GM18526 (cell line): Measurements from ENCODE around the gene ANOS1.

Experiments
- POLR2A ChIP-seq: IDR thresholded peaks from 3 replicates; pipeline ENCODE4 v1.6.1; 2011; ENCODE audit not compliant: insufficient read length; ENCODE audit errors: extremely low read depth

ANOS1 gene

DNA sequence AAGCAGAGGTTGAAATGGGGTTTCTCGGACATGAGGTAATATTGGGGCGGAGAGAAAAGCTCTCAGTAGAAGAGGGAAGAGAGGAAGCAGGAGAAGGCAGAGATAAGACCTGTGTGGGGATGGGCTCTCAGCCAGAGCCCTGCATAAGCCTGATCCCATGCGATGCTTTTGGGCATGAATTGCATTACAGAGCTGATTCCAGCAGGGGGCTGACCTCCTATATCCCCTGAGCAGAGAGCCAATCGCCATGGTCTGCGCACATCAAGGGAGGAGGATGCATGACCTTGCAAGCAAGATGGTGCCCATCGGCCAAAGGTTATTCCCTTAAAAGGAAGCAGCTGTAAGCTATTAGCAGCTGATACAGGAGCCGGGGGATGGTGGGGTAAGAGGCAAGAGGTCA, 7.6 kb downstream of the ANOS1 start:
- no peak for TF ChIP-seq POLR2A

DNA sequence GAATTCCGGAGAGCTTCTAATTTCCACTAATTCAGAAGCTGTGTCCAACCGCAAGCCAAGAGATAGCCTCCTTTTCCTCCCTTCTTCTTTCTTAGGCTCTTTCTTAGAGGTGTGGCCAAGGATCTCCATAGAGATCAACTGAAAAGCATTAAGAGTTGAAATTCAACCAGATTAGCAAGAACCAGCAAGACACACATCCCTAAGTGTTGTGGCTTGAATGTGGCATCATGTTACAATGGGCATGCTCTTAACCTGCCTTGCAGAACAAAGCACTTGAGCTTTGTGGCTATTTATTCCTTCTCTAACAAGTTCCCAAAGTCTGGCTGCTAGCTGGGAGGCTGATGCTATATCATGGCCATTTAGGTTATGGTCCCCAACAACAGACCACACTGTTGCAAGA, 10.4 kb downstream of the ANOS1 start:
- TF ChIP-seq POLR2A = no peak

- no peak for TF ChIP-seq POLR2A
Observed at GRCh38 chrX:8720136-8720535, 11.8 kb downstream of the ANOS1 start.

- TF ChIP-seq POLR2A = no peak
Observed at GRCh38 chrX:8717354-8717753, 14.6 kb downstream of the ANOS1 start.

DNA sequence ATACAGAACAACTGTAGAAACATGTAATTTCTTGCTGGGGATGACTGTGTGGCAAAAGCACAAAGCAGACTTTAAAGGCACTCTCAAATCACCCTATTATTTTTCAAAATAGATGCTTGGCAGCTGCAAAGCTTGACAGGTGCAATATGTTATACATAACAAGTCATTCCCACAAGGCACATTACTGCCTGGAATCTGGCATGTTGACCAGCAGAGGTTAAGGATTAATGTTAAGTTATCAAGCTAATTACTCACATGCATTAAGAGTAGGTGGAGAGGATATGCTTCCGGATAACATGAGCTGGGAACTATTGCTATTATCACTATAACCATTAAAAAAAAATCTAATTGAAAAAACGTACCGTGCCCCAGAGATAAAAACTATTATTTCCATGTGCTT, 17.8 kb downstream of the ANOS1 start:
- TF ChIP-seq POLR2A = no peak

- no peak for TF ChIP-seq POLR2A
Observed at GRCh38 chrX:8711401-8711800, 20.5 kb downstream of the ANOS1 start.

DNA sequence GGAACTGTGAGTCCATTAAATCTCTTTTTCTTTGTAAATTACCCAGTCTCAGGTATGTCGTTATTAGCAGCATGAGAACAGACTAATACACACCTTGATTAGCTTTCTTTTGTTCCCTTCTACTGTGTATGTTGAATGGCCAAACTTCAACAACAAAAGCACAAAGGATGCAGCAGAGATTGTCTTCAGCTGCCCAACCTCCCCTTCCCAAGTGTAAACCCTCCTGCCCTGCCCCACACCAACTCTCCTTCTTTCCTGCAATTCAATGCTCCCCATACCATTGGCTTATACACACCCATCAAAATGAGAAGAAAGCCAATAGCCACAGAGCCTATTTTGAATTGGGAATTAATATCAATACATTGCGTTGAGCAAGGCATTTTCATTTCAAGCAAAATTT, 27.8 kb downstream of the ANOS1 start:
- TF ChIP-seq POLR2A = no peak

GRCh38 chrX:8692871-8693270, 39.1 kb downstream of the ANOS1 start:
- TF ChIP-seq POLR2A = no peak

- TF ChIP-seq POLR2A = no peak
Observed at GRCh38 chrX:8689473-8689872, 42.5 kb downstream of the ANOS1 start.

DNA sequence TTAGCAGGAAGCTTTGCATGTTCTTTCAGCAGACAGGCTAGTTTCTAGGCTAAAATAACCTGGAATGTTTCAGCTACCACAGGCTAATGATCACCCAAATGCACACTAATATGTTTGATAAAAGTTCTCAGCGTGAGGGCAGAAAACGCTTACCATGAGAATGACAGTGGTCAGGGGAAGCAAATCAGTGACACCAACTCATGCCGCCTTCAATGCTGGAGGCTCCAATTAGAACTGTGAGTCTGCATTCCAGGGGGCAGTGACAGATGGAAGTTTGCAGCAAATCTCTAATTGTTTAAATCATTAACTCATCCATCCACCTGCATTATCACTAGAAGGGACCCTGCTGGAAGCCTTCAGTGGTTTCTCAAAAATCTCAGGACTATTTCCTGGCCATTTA, 43.2 kb downstream of the ANOS1 start:
- TF ChIP-seq POLR2A = no peak

DNA sequence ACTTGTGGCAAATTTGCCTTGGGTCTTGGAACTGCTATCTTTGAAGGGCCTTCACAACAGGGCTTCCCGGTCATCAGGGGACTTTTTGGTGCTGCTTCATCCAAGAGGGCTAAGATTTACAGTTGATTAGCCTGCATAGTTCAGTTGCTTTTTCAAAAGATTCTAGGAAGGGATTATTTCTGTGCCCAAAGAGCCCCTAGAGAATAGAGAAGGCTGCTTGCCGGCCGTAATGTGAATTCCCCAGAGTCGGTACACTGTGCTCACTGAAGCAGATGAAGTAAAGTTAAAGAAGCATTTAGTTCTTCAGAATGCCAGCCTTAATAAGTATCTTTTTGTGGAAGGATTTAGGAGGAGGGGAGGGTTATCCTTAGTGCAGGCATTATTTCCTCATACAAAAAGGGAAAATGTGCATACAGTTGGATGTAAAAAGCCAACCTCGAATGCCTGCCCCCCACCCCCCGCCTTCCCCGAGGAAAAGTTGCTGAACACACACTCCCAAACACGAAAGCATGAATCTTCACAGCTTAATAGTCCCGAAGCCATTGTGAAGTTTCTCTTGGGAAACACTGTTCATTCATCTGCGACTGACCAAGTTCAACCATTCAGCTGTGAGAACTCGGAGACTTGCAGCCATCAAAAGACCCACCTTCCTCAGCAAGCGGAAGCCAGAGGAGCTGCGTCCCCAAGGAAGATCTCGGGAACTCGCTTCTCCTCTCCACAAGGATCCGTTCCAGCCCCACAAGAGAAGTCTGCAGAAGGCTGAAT, 47.6 kb downstream of the ANOS1 start:
- no peak for TF ChIP-seq POLR2A

DNA sequence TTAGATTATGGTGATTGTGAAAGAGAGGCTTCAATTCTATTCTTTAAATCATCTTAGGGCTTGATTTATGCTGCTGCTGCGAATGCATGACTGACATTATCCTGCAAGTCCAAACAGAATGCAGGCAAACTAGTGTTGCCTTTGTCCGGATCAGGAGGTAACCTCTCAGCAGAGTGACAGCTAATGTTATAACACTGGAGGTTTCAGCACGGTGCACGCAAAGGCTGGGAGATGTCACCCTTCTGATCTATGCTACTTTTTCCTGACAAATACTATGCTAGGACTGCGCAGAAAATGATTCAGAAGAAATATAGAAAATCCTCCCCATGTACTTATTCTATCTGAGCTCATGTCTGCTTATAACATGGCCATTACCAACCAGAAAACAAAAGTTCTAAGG, 48.2 kb downstream of the ANOS1 start:
- no peak for TF ChIP-seq POLR2A

GRCh38 chrX:8679550-8679949, 52.4 kb downstream of the ANOS1 start:
- no peak for TF ChIP-seq POLR2A

DNA sequence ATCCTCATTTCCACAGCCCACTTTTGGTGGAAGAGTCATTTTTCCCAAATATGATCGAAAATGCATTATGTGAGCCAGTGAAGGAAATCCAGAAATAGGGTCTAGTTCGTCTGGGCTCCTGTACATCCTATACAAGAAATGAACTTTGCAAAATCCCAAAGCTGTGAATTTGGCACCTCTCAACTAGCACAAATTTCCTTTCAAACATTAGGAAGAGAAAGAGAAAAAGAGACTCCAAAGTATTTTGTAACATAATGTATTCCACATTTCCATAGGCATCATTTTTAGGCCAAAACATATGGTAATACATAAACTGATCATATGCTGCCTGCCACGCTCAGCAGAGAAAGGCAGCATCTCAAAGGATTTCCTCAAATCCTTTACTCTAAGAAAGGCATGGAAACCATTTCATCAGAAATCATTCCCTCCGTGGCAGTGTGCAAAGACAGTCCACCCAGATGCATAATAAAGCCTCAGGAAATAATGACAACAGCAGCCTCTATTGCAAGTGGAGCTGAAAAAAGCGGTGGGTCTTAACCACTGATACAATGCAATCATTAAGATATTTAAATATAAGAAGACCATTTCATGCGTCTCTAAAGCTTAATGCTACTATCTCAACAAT, 56.8 kb downstream of the ANOS1 start:
- no peak for TF ChIP-seq POLR2A

DNA sequence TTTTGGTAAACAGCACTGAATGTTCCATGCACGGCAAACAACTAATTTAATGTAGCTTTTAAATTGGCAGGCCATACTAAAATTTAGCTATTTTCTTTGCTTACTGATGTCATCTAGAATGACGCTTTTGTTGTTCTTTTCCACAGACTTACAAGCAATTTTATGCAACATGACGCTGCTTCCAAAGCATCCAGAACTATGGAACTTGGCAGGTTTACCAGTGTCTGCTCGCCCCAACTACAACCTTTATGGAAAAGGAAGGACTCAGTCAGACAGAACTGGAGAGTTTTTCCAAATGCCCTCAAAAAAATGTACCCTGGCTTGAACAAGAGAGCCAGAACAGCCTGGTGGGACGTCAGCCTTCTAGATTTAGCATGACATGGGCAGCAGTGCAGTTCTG, 58.7 kb downstream of the ANOS1 start:
- TF ChIP-seq POLR2A = no peak

GRCh38 chrX:8672176-8672575, 59.8 kb downstream of the ANOS1 start:
- no peak for TF ChIP-seq POLR2A

GRCh38 chrX:8668813-8669212, 63.1 kb downstream of the ANOS1 start:
- no peak for TF ChIP-seq POLR2A
